Astrocyte (in vitro differentiated cells and primary cell): ENCODE measurements around the gene PDE6G. TPM values are rescaled to one million over a fixed set of nuclear protein-coding genes. Genes with fewer than 3 reads are reported as not detected.

Source experiments
- DNase-seq: peaks from one replicate; pipeline ENCODE4 v3.0.0-alpha.2; 2010; ENCODE audit warnings: low read depth
- FAIRE-seq: peaks from 2 replicates; lab custom pipeline; 2011; peaks lifted over from hg19 to GRCh38; lab: Jason Lieb, UNC
- H2AFZ ChIP-seq: 2 replicates; pipeline ENCODE4 v1.6.0; 2012; ENCODE audit warnings: low read depth, low read length, inconsistent platforms
- H3K27ac ChIP-seq: 2 replicates; pipeline ENCODE4 v1.5.1; 2011; ENCODE audit warnings: low read depth, low read length, inconsistent platforms
- H3K27me3 ChIP-seq: 2 replicates; pipeline ENCODE4 v1.6.0; 2011; ENCODE audit warnings: low read length, inconsistent platforms; ENCODE audit not compliant: insufficient read depth
- H3K36me3 ChIP-seq: 2 replicates; pipeline ENCODE4 v1.5.1; 2011; ENCODE audit warnings: low read length, inconsistent platforms; ENCODE audit not compliant: insufficient read depth
- H3K4me1 ChIP-seq: 2 replicates; pipeline ENCODE4 v1.5.1; 2011; ENCODE audit warnings: low read length, inconsistent platforms; ENCODE audit not compliant: insufficient read depth
- H3K4me2 ChIP-seq: 2 replicates; pipeline ENCODE4 v1.6.0; 2012; ENCODE audit warnings: low read length, inconsistent platforms
- H3K4me3 ChIP-seq: 2 replicates; pipeline ENCODE4 v1.5.1; 2011; ENCODE audit warnings: low read depth, mild to moderate bottlenecking, low read length, inconsistent platforms; ENCODE audit not compliant: insufficient read depth
- H3K79me2 ChIP-seq: 2 replicates; pipeline ENCODE4 v1.6.0; 2012; ENCODE audit warnings: mild to moderate bottlenecking, low read length, inconsistent platforms; ENCODE audit not compliant: insufficient read depth
- H3K9ac ChIP-seq: 2 replicates; pipeline ENCODE4 v1.6.0; 2012; ENCODE audit warnings: mild to moderate bottlenecking, low read length, inconsistent platforms
- H3K9me3 ChIP-seq: 2 replicates; pipeline ENCODE4 v1.5.1; 2012; ENCODE audit warnings: low read depth, mild to moderate bottlenecking, low read length, inconsistent platforms; ENCODE audit not compliant: insufficient read depth
- H4K20me1 ChIP-seq: 2 replicates; pipeline ENCODE4 v1.6.0; 2012; ENCODE audit warnings: low read length, inconsistent platforms; ENCODE audit not compliant: insufficient read depth
- H3K27ac Mint-ChIP-seq: one replicate; pipeline ENCODE4 v1.8.0; 2021; ENCODE audit warnings: mild to moderate bottlenecking, mixed read lengths; ENCODE audit not compliant: unreplicated experiment
- H3K27me3 Mint-ChIP-seq: one replicate; pipeline ENCODE4 v1.8.0; 2021; ENCODE audit warnings: low read depth, mixed read lengths; ENCODE audit not compliant: unreplicated experiment
- H3K36me3 Mint-ChIP-seq: one replicate; pipeline ENCODE4 v1.8.0; 2021; ENCODE audit warnings: low read depth, mixed read lengths; ENCODE audit not compliant: unreplicated experiment
- H3K4me1 Mint-ChIP-seq: one replicate; pipeline ENCODE4 v1.8.0; 2021; ENCODE audit warnings: low read depth, mixed read lengths; ENCODE audit not compliant: unreplicated experiment
- H3K4me3 Mint-ChIP-seq: one replicate; pipeline ENCODE4 v1.8.0; 2021; ENCODE audit warnings: mild to moderate bottlenecking, moderate library complexity, mixed read lengths; ENCODE audit not compliant: unreplicated experiment
- H3K9me3 Mint-ChIP-seq: one replicate; pipeline ENCODE4 v1.8.0; 2021; ENCODE audit warnings: mild to moderate bottlenecking, mixed read lengths; ENCODE audit not compliant: unreplicated experiment
- CTCF ChIP-seq: IDR thresholded peaks from 2 replicates; pipeline ENCODE4 v1.5.1; 2011; ENCODE audit warnings: low read depth, mild to moderate bottlenecking, inconsistent platforms, low read length, moderate library complexity; ENCODE audit not compliant: insufficient read depth
- EZH2 ChIP-seq: IDR thresholded peaks from 2 replicates; pipeline ENCODE4 v1.6.1; 2012; ENCODE audit warnings: mild to moderate bottlenecking, low read length, inconsistent platforms; ENCODE audit not compliant: insufficient read depth
- total RNA-seq: library from RNA; stranded (reverse); gene quantifications from 2 replicates; pipeline ENCODE4 v1.2.1, GENCODE V29; 2021

Gene PDE6G
- total RNA-seq, 1 donor from 2014 or later = not detected

DNA sequence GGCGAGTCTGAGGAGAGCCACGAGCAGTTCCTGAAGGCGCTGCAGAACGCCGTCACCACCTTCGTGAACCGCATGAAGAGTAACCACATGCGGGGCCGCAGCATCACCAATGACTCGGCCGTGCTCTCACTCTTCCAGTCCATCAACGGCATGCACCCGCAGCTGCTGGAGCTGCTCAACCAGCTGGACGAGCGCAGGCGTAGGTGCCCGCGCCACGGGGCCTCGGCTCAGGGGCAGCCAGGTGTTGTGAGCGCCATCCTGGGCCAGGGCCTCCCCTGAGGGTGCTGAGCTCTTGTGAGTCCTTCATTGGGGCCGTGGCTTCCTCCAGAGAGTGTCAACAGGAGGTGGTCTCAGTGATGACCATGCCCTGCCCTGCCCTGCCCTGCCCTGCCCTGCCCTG, 39.5 kb upstream of the PDE6G start:
- H4K20me1 ChIP-seq = peaks cover 83% of the 10 kb centered on the region
- H3K27me3 Mint-ChIP-seq = no peaks in the 10 kb centered on the region
- peaks cover under 1% of the 10 kb centered on the region for H3K4me1 Mint-ChIP-seq
- H3K9ac ChIP-seq = no peak overlapping the region
- H3K27ac Mint-ChIP-seq = no peak overlapping the region
- H3K9me3 ChIP-seq = no peaks in the 10 kb centered on the region
- H3K4me3 Mint-ChIP-seq = no peak overlapping the region
- H2AFZ ChIP-seq = no peak overlapping the region
- H3K27me3 ChIP-seq = no peaks in the 10 kb centered on the region
- no peak overlapping the region for H3K4me3 ChIP-seq
- H3K9me3 Mint-ChIP-seq = no peaks in the 10 kb centered on the region
- peaks cover 92% of the 10 kb centered on the region for H3K79me2 ChIP-seq
- TF ChIP-seq EZH2 = no peak
- no peak for TF ChIP-seq CTCF
- peaks cover 30% of the 10 kb centered on the region for H3K36me3 ChIP-seq
- H3K27ac ChIP-seq = no peak overlapping the region
- FAIRE-seq (no peak), DNase-seq (no peak)
- H3K4me2 ChIP-seq = no peak overlapping the region
- peaks cover 14% of the 10 kb centered on the region for H3K36me3 Mint-ChIP-seq
- H3K4me1 ChIP-seq = peaks cover 2% of the 10 kb centered on the region

DNA sequence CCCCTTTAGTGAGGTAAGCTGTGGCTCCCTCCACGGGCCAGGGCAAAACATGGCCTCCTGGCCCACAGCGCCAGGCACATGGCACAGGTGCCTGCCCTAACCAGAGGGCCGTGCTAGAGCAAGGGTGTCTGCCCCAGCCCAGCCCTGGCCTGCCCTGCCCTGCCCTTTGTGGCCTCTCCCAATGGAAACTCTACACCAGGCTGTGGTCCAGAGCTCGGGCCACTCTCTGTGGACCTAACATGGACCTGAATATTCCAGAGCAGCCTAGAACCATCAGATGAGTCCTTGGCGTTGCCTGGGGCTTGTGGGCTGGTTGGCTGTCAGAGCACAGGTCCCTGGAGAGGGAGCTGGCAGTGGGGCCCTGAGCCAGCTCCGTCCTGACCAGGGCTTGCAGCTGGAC, 38.9 kb upstream of the PDE6G start:
- H2AFZ ChIP-seq = no peak overlapping the region
- H3K27ac Mint-ChIP-seq = no peak overlapping the region
- H3K27ac ChIP-seq = no peak overlapping the region
- H3K4me2 ChIP-seq = no peak overlapping the region
- DNase-seq (no peak), FAIRE-seq (no peak)
- no peaks in the 10 kb centered on the region for H3K9me3 ChIP-seq
- H3K4me3 Mint-ChIP-seq = no peak overlapping the region
- no peaks in the 10 kb centered on the region for H3K4me1 ChIP-seq
- H3K36me3 Mint-ChIP-seq = peaks cover 14% of the 10 kb centered on the region
- peaks cover 85% of the 10 kb centered on the region for H4K20me1 ChIP-seq
- H3K36me3 ChIP-seq = peaks cover 33% of the 10 kb centered on the region
- H3K27me3 Mint-ChIP-seq = no peaks in the 10 kb centered on the region
- H3K27me3 ChIP-seq = no peaks in the 10 kb centered on the region
- TF ChIP-seq CTCF = no peak
- no peak for TF ChIP-seq EZH2
- no peak overlapping the region for H3K4me3 ChIP-seq
- H3K79me2 ChIP-seq = peaks cover 92% of the 10 kb centered on the region
- no peaks in the 10 kb centered on the region for H3K9me3 Mint-ChIP-seq
- no peaks in the 10 kb centered on the region for H3K4me1 Mint-ChIP-seq
- no peak overlapping the region for H3K9ac ChIP-seq

GRCh38 chr17:81694810-81695209, 38.5 kb upstream of the PDE6G start:
- Histone ChIP-seq H3K27me3 (no peaks in the 10 kb centered on the region), H3K36me3 (peaks cover 33% of the 10 kb centered on the region)

More at GRCh38 chr17:81694810-81695209, 38.5 kb upstream of the PDE6G start:
- no peak overlapping the region for H3K4me3 Mint-ChIP-seq
- Histone ChIP-seq H3K4me2 (no peak overlapping the region), H3K27ac (no peak overlapping the region), H3K79me2 (peaks cover 94% of the 10 kb centered on the region), H3K9ac (no peak overlapping the region), H3K9me3 (no peaks in the 10 kb centered on the region), H3K4me1 (no peaks in the 10 kb centered on the region), H4K20me1 (peaks cover 89% of the 10 kb centered on the region), H3K4me3 (no peak overlapping the region), H2AFZ (no peak overlapping the region)
- H3K27ac Mint-ChIP-seq = no peak overlapping the region
- DNase-seq (no peak), FAIRE-seq (no peak)
- H3K9me3 Mint-ChIP-seq = no peaks in the 10 kb centered on the region
- H3K4me1 Mint-ChIP-seq = no peaks in the 10 kb centered on the region
- no peaks in the 10 kb centered on the region for H3K27me3 Mint-ChIP-seq
- TF ChIP-seq EZH2 (no peak), CTCF (no peak)
- peaks cover 15% of the 10 kb centered on the region for H3K36me3 Mint-ChIP-seq
